GM12878 (cell line): ENCODE data around the gene GOPC.

Experiments
- CHD4 ChIP-seq: fragments of 200-600 bp; sonication (generic); IDR thresholded peaks from 2 replicates; pipeline ENCODE4 v1.6.1; 2016; ENCODE audit warnings: mild to moderate bottlenecking
- CTCF ChIP-seq, 3 experiments: IDR thresholded peaks in 2 of 3; conservative IDR thresholded peaks in 1 of 3; 2 replicates each; pipeline ENCODE4 v1.5.1; 2011; ENCODE audit warnings: low read depth in 3 of 3, low read length in 3 of 3, mild to moderate bottlenecking in 3 of 3, control low read depth in 2 of 3, moderate library complexity in 2 of 3, inconsistent platforms in 1 of 3, mixed read lengths in 1 of 3; ENCODE audit not compliant: control insufficient read depth in 2 of 3, insufficient read depth in 1 of 3; ENCODE audit errors: extremely low read depth in 1 of 3
- FOXM1 ChIP-seq: IDR thresholded peaks from 2 replicates; pipeline ENCODE4 v1.6.1; 2012; ENCODE audit warnings: low read depth, mild to moderate bottlenecking, inconsistent platforms, low read length, moderate library complexity
- REST ChIP-seq: IDR thresholded peaks from 2 replicates; pipeline ENCODE4 v1.6.1; 2012; ENCODE audit warnings: mild to moderate bottlenecking, low read depth, low read length
- RFX5 ChIP-seq: IDR thresholded peaks from 2 replicates; pipeline ENCODE4 v1.6.1; 2011; ENCODE audit warnings: low read depth, low read length, improper control_type of control experiment
- SREBF2 ChIP-seq: IDR thresholded peaks from 2 replicates; pipeline ENCODE4 v1.6.1; 2012; ENCODE audit warnings: mild to moderate bottlenecking, low read length
- ZZZ3 ChIP-seq: IDR thresholded peaks from 2 replicates; pipeline ENCODE4 v1.6.1; 2011; ENCODE audit warnings: low read depth; ENCODE audit not compliant: control insufficient read depth, insufficient read length

GRCh38 chr6:117518870-117519269, 83.4 kb downstream of the GOPC start:
- TF ChIP-seq SREBF2, result no peak
- TF ChIP-seq RFX5, result no peak
- TF ChIP-seq CHD4, result no peak
- TF ChIP-seq REST, result no peak
- TF ChIP-seq FOXM1, result no peak
- TF ChIP-seq CTCF (IDR thresholded peaks at IDR 0.05 in 2 of 3, conservative IDR thresholded peaks at IDR 0.05 in 1 of 3; ENCODE audit: control insufficient read depth in 2 of 3, extremely low read depth in 1 of 3, insufficient read depth in 1 of 3, low read depth in 3 of 3, low read length in 3 of 3), result no peak
- no peak for TF ChIP-seq ZZZ3
